Measurements from ENCODE around the gene EHBP1.

GRCh38 chr2:62854600-62855514, 149.3 kb downstream of the EHBP1 start:
- TF ChIP-seq EZH2 (IDR thresholded peaks at IDR 0.05; ENCODE audit: borderline replicate concordance, low read depth, low read length, severe bottlenecking) (no peak), CTCF (IDR thresholded peaks at IDR 0.05; ENCODE audit: extremely low read depth in 1 of 2, insufficient read depth in 1 of 2, low read depth in 1 of 2, low read length in 2 of 2) (no peak), POLR2A (IDR thresholded peaks at IDR 0.05; ENCODE audit: low read depth, low read length) (no peak), JUN (IDR thresholded peaks at IDR 0.05; ENCODE audit: borderline replicate concordance, insufficient read depth, insufficient read length, low read depth) (no peak), MAX (IDR thresholded peaks at IDR 0.05; ENCODE audit: insufficient read depth, insufficient read length) (no peak), GATA2 (IDR thresholded peaks at IDR 0.05; ENCODE audit: insufficient read depth, insufficient read length, low read depth, low read length) (no peak), MYC (IDR thresholded peaks at IDR 0.05; ENCODE audit: low read depth, low read length) (no peak)
